ENCODE measurements around the gene UBE2J2.

UBE2J2 gene

DNA sequence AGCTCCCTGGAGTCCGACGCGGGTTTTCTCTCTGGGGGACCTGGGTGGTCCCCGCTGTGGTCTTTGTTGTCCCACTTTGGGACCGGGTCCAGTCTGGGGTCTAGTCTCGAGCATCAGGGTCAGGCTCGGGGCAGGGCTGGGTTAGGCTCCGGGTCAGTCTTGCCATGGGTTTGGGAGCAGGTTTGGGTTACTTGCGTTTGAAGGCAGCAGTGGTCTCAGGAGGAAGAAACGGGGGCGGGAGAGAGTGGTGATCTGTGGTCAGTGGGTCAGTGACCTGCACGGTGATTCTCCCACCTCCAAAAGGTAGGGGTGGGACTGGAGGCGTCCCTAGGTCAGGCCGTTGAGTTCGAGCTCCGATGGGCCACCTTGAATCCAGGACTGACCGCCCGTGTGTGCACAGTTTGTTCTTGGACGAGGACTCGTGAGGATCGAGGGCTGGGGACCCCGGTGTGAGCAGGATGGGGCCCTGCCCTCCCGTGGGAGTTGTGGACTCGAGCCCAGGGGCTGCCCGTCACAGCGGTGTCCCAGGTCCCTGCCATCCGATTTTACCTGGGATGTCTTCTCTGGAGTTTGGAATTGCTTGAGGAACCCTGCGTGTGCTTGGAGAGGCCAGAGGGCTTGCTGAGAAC is 39.4 kb downstream of the UBE2J2 start:
- TF ChIP-seq, protein P1, sequence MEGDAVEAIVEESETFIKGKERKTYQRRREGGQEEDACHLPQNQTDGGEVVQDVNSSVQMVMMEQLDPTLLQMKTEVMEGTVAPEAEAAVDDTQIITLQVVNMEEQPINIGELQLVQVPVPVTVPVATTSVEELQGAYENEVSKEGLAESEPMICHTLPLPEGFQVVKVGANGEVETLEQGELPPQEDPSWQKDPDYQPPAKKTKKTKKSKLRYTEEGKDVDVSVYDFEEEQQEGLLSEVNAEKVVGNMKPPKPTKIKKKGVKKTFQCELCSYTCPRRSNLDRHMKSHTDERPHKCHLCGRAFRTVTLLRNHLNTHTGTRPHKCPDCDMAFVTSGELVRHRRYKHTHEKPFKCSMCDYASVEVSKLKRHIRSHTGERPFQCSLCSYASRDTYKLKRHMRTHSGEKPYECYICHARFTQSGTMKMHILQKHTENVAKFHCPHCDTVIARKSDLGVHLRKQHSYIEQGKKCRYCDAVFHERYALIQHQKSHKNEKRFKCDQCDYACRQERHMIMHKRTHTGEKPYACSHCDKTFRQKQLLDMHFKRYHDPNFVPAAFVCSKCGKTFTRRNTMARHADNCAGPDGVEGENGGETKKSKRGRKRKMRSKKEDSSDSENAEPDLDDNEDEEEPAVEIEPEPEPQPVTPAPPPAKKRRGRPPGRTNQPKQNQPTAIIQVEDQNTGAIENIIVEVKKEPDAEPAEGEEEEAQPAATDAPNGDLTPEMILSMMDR (IDR thresholded peaks at IDR 0.05; ENCODE audit: extremely low read depth, missing control alignments), result no peak
- no peak for DNase-seq (ENCODE audit: low spot score)

DNA sequence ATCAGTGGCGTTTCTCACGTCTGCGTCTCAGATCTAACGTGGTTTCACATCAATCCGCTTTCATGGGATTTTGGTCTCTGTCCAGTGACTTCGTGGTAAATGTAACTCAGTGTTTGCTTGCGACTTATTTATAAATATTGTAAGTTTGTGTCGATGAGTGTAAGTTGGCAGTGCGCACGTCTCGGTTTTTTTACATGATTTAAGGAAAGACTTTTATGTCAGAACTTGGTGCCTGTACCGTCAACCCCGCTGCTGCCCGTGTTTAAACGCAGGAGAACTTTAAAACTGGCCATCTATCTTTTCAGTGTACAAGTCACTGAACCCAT is 40.1 kb downstream of the UBE2J2 start:
- TF ChIP-seq, protein P1 (IDR thresholded peaks at IDR 0.05; ENCODE audit: extremely low read depth, missing control alignments), result no peak
- no peak for DNase-seq (ENCODE audit: low spot score)

DNA sequence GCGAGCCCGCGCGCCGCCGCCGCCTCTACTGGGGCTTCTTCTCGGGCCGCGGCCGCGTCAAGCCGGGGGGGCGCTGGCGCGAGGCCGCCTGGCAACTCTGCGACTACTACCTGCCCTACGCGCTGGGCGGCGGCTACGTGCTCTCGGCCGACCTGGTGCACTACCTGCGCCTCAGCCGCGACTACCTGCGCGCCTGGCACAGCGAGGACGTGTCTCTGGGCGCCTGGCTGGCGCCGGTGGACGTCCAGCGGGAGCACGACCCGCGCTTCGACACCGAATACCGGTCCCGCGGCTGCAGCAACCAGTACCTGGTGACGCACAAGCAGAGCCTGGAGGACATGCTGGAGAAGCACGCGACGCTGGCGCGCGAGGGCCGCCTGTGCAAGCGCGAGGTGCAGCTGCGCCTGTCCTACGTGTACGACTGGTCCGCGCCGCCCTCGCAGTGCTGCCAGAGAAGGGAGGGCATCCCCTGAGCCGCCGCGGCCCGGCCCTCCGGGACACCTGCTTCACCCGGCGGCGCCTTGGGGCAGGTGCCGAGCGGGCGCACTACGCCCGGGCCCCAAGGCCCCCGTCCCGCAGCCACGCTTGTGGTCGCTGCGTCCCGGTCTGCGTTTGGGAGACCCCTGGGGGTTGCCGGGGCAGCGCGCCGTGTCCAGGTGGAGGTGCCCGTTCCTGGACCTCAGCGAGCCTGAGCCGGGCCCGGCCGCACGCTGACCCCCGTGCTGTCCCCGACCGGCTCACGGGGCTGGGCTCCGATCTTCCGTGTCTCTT is 40.7 kb downstream of the UBE2J2 start:
- DNase-seq (ENCODE audit: low spot score), result no peak
- TF ChIP-seq, protein P1 (IDR thresholded peaks at IDR 0.05; ENCODE audit: extremely low read depth, missing control alignments), result no peak

DNA sequence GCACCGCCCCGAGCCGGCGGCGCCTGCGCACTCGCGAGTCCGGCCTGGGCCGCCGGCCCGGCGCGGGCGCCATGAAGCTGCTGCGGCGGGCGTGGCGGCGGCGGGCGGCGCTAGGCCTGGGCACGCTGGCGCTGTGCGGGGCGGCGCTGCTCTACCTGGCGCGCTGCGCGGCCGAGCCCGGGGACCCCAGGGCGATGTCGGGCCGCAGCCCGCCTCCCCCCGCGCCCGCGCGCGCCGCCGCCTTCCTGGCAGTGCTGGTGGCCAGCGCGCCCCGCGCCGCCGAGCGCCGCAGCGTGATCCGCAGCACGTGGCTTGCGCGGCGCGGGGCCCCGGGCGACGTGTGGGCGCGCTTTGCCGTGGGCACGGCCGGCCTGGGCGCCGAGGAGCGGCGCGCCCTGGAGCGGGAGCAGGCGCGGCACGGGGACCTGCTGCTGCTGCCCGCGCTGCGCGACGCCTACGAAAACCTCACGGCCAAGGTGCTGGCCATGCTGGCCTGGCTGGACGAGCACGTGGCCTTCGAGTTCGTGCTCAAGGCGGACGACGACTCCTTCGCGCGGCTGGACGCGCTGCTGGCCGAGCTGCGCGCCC is 41.4 kb downstream of the UBE2J2 start, which contains the start of gene B3GALT6:
TSS of gene B3GALT6 (plus strand) at position 30 of the 588 bp plus-strand sequence. CDS start at position 72, 42 bp downstream.
- TF ChIP-seq, protein P1 (IDR thresholded peaks at IDR 0.05; ENCODE audit: extremely low read depth, missing control alignments), result no peak

DNA sequence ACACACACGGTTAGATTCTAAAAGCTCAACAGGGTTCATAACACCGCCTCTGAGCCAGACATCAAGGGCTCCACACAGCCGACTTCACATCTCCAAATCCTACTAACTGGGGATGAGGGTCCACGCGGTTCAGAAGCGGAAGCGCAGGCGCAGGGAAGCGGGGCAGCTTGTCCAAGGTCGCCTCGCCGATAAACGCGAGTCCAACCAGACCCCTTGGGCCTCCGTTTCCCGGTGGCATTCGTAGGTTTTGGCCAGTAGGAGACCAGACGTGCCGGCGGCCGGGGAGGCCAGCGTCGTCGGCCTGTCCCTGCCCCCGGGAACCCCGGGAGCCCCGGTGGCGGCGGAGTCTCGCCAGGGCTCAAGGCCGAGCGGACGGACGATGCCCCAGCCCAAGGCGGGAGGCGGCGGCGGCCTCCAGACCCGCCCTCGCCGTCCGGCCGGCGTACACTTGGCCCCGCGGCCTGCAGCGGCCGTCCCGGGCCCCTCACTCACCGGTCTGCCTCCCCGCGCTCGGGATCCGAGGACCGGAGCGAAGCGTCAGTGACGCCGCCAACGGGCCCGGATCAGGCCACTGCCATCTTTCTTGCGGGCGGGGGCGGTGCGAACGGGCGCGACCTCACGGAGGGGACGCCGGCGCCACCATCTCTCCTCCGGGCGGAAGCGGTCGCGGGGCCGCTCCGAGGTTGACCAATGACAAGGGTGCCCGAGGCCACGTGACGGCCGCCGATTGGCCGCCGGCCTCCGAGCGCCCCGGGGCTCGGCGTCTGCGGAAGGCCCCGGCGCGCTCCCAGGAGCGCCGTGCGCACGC is 42.0 kb downstream of the UBE2J2 start, which contains the start of gene SDF4:
TSS of gene SDF4 (minus strand) at position 602 of the 808 bp plus-strand sequence. CDS start 3,229 bp downstream, outside the sequence.
- DNase-seq (ENCODE audit: low spot score), result peak; percentile 100
- TF ChIP-seq, protein P1 (IDR thresholded peaks at IDR 0.05; ENCODE audit: extremely low read depth, missing control alignments), result no peak

More for the DNA sequence above, 41.4 kb downstream of the UBE2J2 start, which contains the start of gene B3GALT6:
- DNase-seq (ENCODE audit: low spot score), result no peak

DNA sequence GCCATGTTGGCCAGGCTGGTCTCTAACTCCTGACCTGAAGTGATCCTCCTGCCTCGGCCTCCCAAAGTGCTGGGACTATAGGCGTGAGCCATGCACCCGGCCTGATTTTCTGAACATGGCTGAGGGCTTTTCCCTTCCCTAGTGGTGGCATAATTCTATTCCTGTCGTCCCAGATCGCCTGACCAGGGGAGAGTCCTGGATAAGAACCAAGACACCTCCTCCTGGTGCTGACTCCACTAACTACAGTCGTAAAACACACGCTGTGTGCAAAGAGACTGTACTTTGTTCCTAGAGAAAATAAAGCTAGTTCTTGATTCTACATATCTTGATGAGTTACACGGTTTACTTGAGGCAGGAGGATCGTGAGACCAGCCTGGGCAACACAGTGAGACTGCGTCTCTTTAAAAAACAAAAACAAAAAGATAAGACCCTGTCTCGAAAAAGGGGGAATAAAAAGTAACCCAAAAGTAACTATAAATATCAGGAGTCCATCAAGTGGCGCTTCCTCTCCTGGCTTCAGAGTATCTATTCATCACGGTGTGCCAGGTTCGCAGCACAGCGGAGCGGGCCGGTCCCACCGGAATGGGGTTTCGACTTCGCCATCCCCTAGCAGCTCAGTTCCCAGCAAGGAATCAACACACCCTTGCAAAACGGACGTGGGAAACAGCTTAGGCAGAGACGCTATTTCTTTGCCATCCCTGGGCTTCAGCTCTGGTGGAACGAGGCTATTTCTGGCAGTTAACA is 42.8 kb downstream of the UBE2J2 start:
- TF ChIP-seq, protein P1 (IDR thresholded peaks at IDR 0.05; ENCODE audit: extremely low read depth, missing control alignments), result no peak
- no peak for DNase-seq (ENCODE audit: low spot score)
